ENCODE results near the gene COTL1.
"Not testable (repeated sequence)": the region's sequence is repeated elsewhere in the genome, so short reads cannot be mapped to it uniquely, and the experiment has no call there.

COTL1 gene

DNA sequence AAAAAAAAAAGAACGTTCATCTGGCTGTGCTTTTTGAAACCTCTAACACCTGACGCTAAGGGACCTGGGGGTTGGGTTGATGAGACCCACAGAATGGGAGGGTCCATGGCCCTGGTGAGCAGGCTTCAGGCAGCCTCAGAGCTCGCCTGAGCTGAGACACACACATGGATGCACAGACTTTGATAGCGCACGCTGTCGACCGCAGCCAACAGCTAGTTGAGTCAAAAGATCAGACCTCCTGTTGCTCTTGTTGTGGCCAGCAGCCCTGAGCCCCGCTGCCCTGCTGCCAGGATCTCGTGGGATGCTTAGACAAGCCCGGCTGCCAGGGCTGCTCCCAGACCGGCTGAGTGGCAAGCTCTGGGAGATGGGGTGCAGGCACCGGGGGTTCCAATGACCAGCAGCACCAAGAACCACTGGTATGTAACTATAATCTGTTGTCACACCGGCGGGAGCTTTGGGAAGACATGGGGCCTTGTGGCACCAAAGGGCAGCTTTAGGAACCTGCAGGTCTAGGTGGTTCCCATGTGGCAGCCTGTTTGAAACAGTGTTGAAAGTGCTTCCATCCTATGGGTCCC is 93.4 kb downstream of the COTL1 start:
- no peak for DNase-seq (ENCODE audit: low read depth, low spot score)
- H3K4me3 ChIP-seq (ENCODE audit: low read depth, low read length) = no peak overlapping the region
- TF ChIP-seq, protein P1, sequence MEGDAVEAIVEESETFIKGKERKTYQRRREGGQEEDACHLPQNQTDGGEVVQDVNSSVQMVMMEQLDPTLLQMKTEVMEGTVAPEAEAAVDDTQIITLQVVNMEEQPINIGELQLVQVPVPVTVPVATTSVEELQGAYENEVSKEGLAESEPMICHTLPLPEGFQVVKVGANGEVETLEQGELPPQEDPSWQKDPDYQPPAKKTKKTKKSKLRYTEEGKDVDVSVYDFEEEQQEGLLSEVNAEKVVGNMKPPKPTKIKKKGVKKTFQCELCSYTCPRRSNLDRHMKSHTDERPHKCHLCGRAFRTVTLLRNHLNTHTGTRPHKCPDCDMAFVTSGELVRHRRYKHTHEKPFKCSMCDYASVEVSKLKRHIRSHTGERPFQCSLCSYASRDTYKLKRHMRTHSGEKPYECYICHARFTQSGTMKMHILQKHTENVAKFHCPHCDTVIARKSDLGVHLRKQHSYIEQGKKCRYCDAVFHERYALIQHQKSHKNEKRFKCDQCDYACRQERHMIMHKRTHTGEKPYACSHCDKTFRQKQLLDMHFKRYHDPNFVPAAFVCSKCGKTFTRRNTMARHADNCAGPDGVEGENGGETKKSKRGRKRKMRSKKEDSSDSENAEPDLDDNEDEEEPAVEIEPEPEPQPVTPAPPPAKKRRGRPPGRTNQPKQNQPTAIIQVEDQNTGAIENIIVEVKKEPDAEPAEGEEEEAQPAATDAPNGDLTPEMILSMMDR (IDR thresholded peaks at IDR 0.05; ENCODE audit: low read depth, low read length) = no peak
- in situ Hi-C loops (cut with HindIII; ENCODE audit: low sequenced_read_pairs) = no loop called here

DNA sequence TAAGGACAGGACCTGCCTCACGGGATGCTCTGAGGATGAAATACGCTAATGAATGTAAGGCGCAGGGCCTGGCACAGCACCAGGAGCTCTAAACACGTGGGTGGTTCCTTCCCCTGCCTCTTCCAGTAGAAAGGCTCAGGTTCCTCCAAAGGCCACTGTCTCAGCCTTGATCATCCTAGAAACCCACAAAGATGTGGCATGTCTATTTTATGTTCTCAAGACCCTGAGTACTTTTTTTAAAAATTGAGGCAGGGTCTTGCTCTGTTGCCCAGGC is 96.4 kb downstream of the COTL1 start:
- H3K4me3 ChIP-seq (ENCODE audit: low read depth, low read length) = no peak overlapping the region
- DNase-seq (ENCODE audit: low read depth, low spot score) = no peak
- in situ Hi-C loops (cut with HindIII; ENCODE audit: low sequenced_read_pairs) = no loop called here
- TF ChIP-seq, protein P1 (IDR thresholded peaks at IDR 0.05; ENCODE audit: low read depth, low read length) = no peak

DNA sequence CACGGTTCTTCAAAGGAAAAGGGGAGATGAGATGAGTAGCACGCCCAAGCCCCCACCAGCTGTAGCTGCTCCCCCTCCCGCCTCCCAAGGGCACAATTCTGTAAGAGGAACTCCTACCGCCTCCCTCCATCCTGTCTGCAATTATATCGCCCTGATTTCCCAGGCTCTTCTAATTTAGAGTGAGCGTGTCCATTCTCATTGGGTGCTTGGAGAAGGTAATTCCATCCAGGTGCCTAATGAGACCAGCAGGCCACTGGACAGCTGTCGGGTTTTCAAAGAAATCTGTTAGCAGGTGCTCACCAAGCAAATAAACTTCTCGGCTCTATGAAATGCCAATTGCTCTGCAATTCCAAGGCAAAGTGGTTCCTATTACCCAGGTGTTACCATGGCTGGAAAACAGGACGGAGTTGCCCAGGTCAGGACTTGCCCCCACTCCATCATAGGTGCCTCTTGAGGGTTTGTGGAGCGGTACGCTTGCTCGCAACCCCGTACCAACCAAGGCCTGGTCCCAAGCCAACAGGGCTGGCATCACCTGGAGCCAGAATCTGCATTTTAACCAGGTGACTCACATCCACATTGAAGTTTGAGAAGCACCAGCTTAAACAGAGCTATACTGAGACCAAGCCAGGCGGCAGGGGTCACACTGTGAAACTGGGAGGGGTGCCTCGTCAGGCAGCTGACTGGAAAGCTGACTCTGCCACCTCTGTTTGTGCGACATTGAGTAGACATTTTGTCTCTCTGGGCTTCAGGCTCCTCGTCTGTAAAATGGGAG is 97.0 kb downstream of the COTL1 start:
- DNase-seq (ENCODE audit: low read depth, low spot score) = no peak
- in situ Hi-C loops (cut with HindIII; ENCODE audit: low sequenced_read_pairs) = no loop called here
- no peak overlapping the region for H3K4me3 ChIP-seq (ENCODE audit: low read depth, low read length)
- TF ChIP-seq, protein P1 (IDR thresholded peaks at IDR 0.05; ENCODE audit: low read depth, low read length) = no peak

DNA sequence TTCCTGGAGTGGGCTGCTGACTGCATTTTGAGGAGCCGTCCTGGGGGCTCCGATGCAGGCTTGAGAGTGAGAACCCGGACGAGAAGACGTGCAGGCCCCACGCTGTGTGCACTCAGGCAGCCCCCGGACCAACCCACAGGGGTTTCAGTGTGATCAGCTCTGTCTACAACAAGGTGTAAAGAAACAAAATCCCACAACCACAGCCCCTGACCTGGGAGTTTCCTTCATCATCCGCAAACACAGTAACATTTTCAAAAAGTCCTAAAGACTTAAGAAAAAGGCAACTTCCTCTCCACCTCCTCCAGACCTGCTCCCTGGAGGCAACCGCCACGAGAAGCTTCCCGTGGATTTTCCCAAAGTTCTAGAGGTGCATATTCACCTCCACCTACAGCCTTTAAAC is 98.0 kb downstream of the COTL1 start:
- in situ Hi-C loops (cut with HindIII; ENCODE audit: low sequenced_read_pairs) = no loop called here
- no peak for DNase-seq (ENCODE audit: low read depth, low spot score)
- TF ChIP-seq, protein P1 (IDR thresholded peaks at IDR 0.05; ENCODE audit: low read depth, low read length) = no peak
- no peak overlapping the region for H3K4me3 ChIP-seq (ENCODE audit: low read depth, low read length)

DNA sequence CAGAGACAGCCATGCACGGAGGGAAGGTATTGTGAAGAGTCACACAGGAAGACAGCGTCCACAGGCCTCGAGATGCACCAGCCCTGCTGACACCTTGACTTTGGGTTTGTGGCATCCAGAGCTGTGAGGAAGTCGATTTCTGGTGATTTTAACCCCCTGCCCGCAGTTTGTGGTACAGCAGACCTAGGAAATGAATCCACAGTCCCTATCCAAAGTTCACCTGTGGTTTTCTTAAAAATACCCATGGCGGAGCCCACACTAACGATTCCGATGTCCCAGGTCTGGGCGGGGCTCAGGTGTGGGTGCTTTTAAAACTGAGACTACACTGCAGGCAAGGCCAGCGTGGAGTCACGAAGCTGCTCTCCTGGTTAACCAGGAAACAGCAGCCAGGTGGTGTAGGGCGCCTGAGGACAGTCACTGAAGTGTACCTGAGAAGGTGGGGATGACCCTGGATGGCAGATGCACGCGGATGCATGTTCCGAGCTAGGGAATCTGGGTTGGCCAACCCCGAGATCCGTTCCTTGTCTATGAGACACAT is 99.0 kb downstream of the COTL1 start:
- in situ Hi-C loops (cut with HindIII; ENCODE audit: low sequenced_read_pairs) = no loop called here
- no peak for DNase-seq (ENCODE audit: low read depth, low spot score)
- no peak overlapping the region for H3K4me3 ChIP-seq (ENCODE audit: low read depth, low read length)
- TF ChIP-seq, protein P1 (IDR thresholded peaks at IDR 0.05; ENCODE audit: low read depth, low read length) = no peak

DNA sequence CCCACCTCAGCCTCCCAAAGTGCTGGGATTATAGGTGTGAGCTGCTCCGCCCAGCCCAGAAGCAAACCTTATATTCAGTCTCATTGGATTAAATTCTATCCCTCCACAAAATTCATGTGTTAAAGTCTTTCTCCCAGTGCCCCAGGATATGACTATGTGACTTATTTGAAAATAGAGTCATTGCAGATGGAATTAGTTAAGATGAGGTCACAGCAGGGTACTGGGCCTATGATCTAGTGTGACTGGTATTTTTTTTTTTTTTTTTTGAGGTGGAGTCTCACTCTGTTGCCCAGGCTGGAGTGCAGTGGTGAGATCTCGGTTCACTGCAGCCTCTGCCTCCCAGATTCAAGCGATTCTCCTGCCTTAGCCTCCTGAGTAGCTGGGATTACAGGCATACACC is 99.7 kb downstream of the COTL1 start:
- in situ Hi-C loops (cut with HindIII; ENCODE audit: low sequenced_read_pairs); H3K4me3 ChIP-seq (ENCODE audit: low read depth, low read length): not testable (repeated sequence)
- peak; percentile 56 for DNase-seq (ENCODE audit: low read depth, low spot score)

DNA sequence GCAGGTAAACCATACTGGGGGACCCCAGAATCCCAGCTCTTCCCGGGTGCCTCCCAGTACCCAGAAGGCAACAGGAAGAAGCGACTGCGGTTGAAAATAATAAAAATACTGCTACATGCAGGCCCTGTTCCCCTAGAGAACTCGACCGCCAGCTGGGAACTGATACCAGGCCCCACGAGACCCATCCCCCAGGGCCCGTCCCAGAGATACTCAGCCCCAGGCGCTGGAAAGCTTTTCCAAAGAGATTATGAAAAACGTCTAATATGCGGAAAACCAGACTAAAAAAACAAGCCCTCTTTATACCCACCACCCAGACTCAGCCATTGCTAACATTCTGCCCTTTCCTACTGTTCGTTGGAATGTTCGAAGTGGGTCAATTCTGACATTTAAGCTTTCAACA is 100.5 kb downstream of the COTL1 start:
- TF ChIP-seq, protein P1 (IDR thresholded peaks at IDR 0.05; ENCODE audit: low read depth, low read length) = no peak
- no peak overlapping the region for H3K4me3 ChIP-seq (ENCODE audit: low read depth, low read length)
- in situ Hi-C loops (cut with HindIII; ENCODE audit: low sequenced_read_pairs) = no loop called here
- no peak for DNase-seq (ENCODE audit: low read depth, low spot score)

Measured in astrocyte of the spinal cord (primary cell).